GM12874 (cell line): ENCODE data around the gene MRAS.

Experiments
- CTCF ChIP-seq: IDR thresholded peaks from 2 replicates; pipeline ENCODE4 v1.5.1; 2011; ENCODE audit warnings: low read depth, mild to moderate bottlenecking, control low read depth, low read length, moderate library complexity; ENCODE audit not compliant: insufficient read depth

MRAS gene

GRCh38 chr3:138355071-138355470, 6.7 kb downstream of the MRAS start:
- no peak for TF ChIP-seq CTCF

DNA sequence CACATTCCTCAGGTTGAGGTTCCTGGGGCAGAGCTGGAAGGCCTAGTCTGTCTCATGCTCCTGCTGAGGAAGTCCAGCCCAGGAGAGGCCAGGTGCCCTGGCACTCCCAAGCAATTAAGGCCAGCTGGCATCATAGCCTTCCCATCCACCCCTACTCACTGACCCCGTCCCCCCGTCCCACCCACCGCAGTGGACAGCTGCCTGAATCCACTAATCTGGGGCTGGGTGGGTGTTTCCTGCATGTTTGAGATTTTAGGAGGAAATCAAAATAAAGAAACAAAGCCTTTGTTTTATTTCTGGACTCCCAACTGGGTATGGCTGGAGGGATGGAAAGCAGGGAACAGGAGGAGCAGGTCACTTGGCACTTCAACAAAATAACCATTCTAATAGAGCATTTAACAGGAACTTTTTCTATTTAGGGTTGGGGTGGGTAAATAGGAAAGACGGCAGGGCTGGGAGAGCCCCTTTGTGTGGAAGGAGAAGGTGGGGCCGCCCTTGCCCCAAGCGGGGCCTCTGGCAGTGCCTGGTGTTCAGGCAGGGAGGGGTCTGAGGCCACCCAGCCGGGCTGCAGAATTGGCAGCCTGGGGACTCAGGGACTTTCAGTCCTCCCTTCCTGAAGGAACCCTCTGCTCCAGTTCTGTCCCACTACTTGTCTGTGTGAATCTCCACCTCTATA, 8.5 kb downstream of the MRAS start:
- TF ChIP-seq CTCF: no peak

DNA sequence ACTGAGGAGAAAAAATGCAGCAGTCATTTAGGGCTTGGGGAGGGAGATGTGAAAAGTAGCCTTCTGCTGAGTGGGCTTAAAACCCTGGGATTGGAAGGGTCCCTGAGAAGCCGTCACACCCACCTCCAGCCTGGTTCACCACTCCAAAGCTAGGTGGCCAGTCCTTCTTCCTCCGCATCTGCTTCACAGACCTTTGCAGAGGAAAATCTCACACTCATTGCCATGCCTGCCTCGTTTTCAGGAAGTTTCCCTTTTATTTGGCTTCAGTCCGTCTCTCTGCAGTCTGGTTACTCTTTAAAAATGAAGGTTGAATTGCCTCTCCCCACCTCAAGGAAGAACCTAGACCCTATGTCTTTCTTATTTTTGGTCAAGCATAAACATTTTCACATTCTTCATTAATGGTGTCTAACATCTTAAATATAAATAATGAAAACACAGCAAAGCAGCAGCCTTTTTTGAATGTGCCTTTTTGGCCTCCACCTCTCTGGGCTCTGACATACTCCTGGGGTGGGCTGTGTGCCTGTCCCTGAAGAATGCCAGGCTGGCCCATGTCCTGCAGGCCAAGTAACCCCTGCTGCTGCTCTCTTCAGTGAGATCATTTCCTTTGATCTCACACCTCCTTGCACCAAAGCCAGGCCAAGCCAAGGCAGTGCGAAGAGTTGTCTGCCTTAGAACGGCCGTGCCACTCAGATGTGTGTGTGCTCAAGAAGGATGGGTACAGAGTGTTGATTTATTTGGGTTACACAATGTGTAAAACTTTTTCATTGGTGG, 11.0 kb downstream of the MRAS start:
- TF ChIP-seq CTCF: no peak

GRCh38 chr3:138359919-138360868, 11.8 kb downstream of the MRAS start:
- no peak for TF ChIP-seq CTCF

DNA sequence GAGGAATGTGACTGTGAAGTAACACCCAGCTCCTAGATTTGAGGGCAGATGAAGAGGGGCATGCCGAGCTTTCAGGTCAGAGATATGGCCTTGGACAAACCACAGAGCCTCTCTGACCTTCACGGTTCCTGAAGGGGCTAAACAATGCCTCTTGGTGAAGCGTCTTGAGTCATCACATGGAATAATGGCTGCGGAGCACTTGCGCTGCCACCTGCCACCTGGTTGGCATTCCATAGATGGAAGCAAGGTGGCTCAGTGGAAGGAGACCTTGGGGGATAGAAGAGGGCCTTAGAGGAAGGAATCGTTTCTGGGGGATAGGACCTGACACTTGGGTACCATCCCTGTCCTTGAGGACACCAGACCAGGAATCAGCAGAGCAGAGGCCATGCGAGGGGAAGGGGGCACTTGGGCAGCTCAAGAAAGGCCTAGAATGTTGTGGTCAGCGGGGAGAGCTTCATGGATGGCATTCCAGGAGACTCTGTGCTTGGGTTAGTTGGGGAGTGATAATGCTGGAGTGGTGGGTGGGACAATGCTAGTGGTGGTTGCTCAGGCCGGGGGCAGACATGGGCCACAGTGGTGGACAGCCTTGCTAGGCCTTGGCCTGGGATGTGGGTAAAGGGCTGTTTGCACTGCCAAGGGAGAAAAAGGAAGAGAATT, 12.6 kb downstream of the MRAS start:
- TF ChIP-seq CTCF: no peak

DNA sequence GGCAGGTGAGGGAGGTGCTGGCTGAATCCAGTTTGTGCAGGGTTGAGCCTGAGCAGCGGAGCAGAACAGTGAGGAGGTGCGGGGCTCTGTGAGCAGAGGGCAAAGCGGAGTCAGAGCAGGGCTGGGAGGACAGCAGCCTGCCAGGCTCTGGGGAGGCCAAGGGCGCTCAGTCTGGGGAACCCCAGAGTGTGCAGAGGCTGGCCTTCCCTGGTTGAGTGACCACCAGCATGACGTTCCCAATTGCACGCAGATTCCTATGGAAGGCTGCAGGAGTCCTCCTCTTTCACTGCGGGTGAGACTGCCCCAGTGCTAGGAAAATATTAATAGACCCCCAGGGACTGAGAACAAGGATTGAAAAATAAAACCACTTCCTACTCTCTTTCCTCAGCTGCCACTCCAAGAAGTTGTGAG, 13.2 kb downstream of the MRAS start:
- TF ChIP-seq CTCF: no peak
